Caki2 (cell line): ENCODE data around the gene BTBD9. TPM values are rescaled to one million over a fixed set of nuclear protein-coding genes. Genes with fewer than 3 reads are reported as not detected.

Source experiments
- DNase-seq: peaks from one replicate; pipeline ENCODE4 v3.0.0-alpha.2; 2015; ENCODE audit warnings: low read depth
- in situ Hi-C: cut with HindIII; loops from 2 replicates; pipeline ENCODE4 v1.10.0; 2016; ENCODE audit warnings: low sequenced_read_pairs, low pct_unique_long_range_greater_than_20kb, mixed read lengths
- total RNA-seq: library from RNA; depleted of rRNA; stranded (reverse); fragments of >200 nt; shearing (Covaris generic); gene quantifications from 2 replicates; pipeline ENCODE4 v1.2.3, GENCODE V29; 2014; ENCODE audit warnings: low replicate concordance

BTBD9 gene
- total RNA-seq, 1 experiment from 2014 or later: 17.0 TPM

DNA sequence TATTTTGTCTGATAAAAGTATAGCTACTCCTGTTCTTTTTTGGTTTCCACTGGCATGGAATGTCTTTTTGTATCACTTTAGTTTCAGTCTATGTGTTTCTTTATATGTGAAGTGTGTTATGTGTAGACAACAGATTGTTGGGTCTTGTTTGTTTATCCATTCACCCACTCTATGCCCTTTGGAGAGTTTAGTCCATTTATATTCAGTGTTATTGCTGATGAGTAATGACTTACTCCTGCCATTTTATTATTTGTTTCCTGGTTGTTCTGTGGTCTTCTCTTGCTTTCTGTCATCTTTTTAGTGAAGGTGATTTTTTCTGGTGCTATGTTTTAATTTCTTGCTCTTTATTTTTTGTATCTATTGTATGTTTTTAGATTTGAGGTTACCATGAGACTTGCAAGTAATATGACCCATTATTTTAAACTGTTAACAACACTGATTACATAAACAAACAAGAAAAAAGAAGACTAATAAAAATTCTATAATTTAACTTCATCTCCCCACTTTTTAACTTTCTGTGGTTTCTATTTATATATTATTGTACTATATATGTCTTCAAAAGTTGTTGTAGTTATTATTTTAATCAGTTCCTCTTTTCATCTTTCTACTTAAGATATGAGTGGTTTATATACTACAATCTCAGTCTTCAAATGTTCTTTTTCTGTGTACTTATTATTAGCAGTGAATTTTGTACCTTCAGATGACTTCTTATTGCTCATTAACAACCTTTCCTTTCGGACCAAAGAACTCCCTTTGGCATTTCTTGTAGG, 323.4 kb downstream of the BTBD9 start:
- DNase-seq: no peak
- in situ Hi-C loops: no loop called here

- no peak for DNase-seq
- in situ Hi-C loops: no loop called here
Measured at GRCh38 chr6:38311201-38311600, 328.5 kb downstream of the BTBD9 start.

- in situ Hi-C loops: no loop called here
- no peak for DNase-seq
Measured at GRCh38 chr6:38310061-38310460, 329.7 kb downstream of the BTBD9 start.

- no peak for DNase-seq
- in situ Hi-C loops: no loop called here
Measured at GRCh38 chr6:38307740-38308139, 332.0 kb downstream of the BTBD9 start.

GRCh38 chr6:38306931-38307330, 332.8 kb downstream of the BTBD9 start:
- in situ Hi-C loops: no loop called here

DNA sequence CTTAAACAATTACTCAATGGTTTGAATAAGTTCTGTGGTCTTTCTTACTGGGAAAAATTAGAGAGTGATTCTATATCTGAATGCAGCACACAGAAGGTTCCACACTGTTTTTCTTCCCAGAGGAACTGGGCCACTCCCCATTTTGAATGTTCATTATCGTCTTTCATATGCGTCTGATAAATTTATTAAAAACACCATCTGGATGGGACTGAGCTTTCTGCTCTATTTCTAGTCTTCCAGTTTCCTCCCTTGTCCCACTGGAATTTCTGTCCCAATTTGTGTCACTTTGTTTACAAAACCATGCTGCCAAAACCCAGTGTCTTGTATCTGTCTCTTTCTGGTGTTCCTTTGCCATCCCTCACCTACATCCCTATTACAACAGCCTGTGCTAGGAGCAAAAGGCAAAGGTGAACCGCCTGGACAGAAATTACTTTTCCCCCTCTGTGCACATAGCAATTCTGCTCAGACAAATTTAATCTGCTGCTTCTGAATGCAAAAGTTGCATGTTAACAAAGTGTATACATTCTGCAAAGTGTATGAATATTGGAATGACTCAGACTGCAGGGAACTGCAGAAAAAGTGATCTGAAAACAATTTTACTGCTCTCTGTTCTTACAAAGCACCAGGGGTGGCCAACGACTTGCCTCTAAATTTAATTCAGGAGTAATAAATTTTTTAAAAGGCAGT, 333.6 kb downstream of the BTBD9 start:
- in situ Hi-C loops: no loop called here
- DNase-seq: no peak

More at GRCh38 chr6:38306931-38307330, 332.8 kb downstream of the BTBD9 start:
- DNase-seq: no peak

GRCh38 chr6:38302838-38303237, 336.9 kb downstream of the BTBD9 start:
- in situ Hi-C loops: no loop called here
- no peak for DNase-seq

- no peak for DNase-seq
- in situ Hi-C loops: no loop called here
Measured at GRCh38 chr6:38302081-38302480, 337.6 kb downstream of the BTBD9 start.

DNA sequence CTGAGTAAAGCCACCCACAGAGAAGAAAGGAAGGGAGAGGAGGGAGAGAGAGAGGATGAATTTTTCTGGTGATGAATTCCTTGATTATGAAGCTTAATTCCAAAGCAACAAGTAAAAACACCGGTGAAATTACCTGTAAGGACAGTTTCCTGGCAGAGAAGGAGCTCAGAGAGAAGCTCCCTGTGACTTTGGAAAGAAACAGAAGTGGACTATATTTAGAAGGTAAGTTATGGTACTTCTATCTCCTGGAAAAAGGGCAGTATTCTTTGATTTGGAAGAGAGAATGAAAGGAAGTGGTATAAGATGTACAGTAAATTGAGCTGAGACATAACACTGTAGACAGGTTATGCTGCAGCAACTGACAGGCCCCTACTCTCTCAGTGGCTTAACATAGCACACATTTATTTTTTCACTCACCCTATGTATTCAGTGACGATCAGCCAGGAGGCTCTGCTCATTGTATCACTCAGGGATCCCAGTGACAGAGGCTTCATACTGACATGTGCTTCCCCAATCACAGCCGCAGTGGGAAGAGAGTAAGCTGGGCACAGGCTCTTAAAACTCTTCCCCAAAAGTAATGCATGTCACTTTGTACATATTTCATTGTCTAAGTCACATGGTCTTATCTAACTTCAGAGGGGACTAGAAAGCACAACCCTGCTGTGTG, 349.5 kb downstream of the BTBD9 start:
- in situ Hi-C loops: no loop called here
- DNase-seq: no peak

DNA sequence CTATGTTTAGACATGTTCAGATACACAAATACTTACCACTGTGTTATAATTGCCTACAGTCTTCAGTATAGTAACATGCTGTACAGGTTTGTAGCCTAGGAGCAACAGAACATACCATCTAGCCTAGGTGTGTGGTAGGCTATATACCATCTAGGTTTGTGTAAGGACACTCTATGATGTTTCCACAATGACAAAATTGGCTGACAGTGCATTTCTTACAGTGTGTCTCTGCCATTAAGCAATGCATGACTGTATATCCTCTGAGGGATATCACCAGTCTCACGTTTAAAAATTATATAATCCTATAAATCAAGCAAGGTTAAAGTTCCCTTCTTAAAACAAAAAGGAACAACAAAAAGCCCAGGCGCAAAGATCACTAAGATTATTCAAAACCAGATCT, 352.2 kb downstream of the BTBD9 start:
- in situ Hi-C loops: no loop called here
- DNase-seq: no peak

GRCh38 chr6:38284802-38285394, 354.8 kb downstream of the BTBD9 start:
- in situ Hi-C loops: no loop called here
- no peak for DNase-seq

- DNase-seq: peak; percentile 29
- in situ Hi-C loops: no loop called here
Measured at GRCh38 chr6:38283734-38284362, 355.9 kb downstream of the BTBD9 start.

DNA sequence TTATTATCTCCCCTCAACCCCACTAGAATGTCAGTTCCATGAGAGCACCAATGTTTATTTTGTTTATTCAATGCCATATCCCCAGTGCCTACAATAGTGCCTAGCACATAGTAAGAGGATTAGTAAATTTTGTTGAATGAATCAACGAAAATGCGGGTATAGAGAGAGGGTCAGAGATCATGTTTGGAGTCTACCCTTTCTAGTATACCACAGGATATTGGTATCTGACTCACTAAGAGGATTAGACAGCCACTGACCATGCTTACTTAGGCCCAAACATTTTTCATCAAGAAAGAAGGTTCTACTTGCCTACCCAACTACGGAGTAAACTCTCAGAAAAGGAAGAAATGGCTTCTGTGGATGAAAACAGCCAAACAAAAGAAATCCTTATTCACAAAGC, 356.8 kb downstream of the BTBD9 start:
- in situ Hi-C loops: no loop called here
- no peak for DNase-seq

DNA sequence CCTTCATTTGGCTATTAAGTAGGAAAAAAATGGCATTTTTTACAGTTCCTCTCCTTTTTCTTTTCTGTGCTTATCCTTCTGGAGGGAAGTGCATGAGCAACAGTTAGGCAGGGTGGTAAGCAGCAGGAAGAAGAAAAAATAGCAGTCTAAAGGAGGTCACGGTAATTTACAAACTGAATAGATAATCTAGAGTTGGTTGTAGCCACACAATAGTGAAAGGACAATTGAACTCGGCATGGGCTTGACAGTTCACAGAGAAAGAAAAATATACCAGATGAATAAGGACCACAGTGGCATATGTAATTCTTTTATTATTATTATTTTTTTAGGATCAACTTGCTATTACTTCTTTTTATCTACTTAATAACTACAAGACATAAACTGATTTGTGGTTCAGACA, 358.6 kb downstream of the BTBD9 start:
- in situ Hi-C loops: no loop called here

GRCh38 chr6:38279963-38280588, 359.7 kb downstream of the BTBD9 start:
- in situ Hi-C loops: no loop called here
- no peak for DNase-seq

More for the DNA sequence above, 358.6 kb downstream of the BTBD9 start:
- no peak for DNase-seq

DNA sequence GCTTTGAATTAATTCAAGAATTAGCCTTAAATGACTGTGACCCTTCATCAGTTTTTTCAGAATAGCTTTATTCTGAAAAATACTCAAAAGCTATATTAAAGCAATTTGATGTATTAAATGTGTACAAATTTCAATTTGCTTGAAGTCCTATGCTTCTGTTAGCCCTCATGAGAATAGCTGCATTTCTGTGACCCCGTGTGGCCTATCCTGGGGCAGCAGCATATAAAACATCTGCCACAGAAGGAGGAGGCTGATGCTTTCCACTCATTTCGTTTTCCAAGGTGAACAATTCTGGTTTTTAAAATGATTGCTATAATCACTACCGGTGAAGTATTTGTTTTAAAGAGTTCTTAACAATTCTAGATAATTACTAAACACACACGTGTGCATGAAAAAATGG, 360.3 kb downstream of the BTBD9 start:
- no peak for DNase-seq
- in situ Hi-C loops: no loop called here

- in situ Hi-C loops: no loop called here
- DNase-seq: no peak
Measured at GRCh38 chr6:38273325-38273724, 366.4 kb downstream of the BTBD9 start.

- in situ Hi-C loops: no loop called here
- DNase-seq: no peak
Measured at GRCh38 chr6:38272222-38272621, 367.5 kb downstream of the BTBD9 start.
